ENCODE measurements around the gene KIF1A. TPM values are rescaled to one million over a fixed set of nuclear protein-coding genes. Genes with fewer than 3 reads are reported as not detected.

The KIF1A gene
- total and polyA plus RNA-seq, 2 of the 8 experiments (the other 6 are each of a cell fraction or from before 2014, with no cell fraction given), result 61.3 to 281 TPM

DNA sequence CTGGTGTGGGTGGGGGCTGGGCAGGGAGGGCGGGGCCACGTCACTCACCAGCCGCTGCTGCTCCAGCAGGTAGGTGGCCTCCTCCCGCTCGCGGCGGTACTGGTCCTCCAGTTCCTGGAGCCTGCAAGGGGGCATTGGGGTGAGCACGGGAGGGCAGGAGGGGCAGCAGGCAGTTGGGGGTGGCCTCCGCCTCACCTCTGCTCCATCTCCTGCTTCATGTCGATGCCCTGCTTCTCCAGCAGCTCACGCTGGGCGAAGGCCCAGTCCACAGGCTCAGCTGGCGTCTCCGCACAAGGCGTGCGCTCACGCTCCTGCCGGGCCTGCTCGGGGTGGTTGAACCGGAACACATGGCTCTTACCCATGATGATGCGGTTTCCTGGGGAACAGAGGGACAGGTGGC is 57.0 kb downstream of the KIF1A start:
- no peak overlapping the region for H3K14ac ChIP-seq (ENCODE audit: insufficient read length)
- peaks cover 3% of the 10 kb centered on the region; the same call in 1 of the 2 replicates for H3K79me1 ChIP-seq (ENCODE audit: low read depth, low read length)
- H3K4me2 ChIP-seq (ENCODE audit: insufficient read depth in 1 of 2, low read depth in 2 of 2, low read length in 2 of 2), result no peak overlapping the region
- no peak overlapping the region for H4K8ac ChIP-seq (ENCODE audit: extremely low read depth, insufficient read depth, low read length)
- peaks cover 7 to 18% of the 10 kb centered on the region in 2 experiments for H4K20me1 ChIP-seq (replicated peaks in 1 of 2; ENCODE audit: control insufficient read depth in 1 of 2, insufficient read depth in 2 of 2, low read length in 2 of 2)
- H2BK15ac ChIP-seq (ENCODE audit: low read length), result no peak overlapping the region
- H3K18ac ChIP-seq (ENCODE audit: extremely low read depth, low read length), result no peak overlapping the region
- H3K56ac ChIP-seq (replicated peaks; ENCODE audit: insufficient read length, low read depth, low read length), result no peak overlapping the region
- 97% methylated on average over 16 of the region's 21 CpGs; no CpG with 5 or more reads in 1 of the 2 experiments for WGBS, 2 experiments (ENCODE audit: extremely low coverage in 1 of 2, insufficient coverage in 1 of 2, insufficient read length in 1 of 2, insufficient replicate concordance in 2 of 2, low coverage in 1 of 2, low lambda C conversion rate in 2 of 2, missing lambda C conversion rate in 1 of 2)
- no peak overlapping the region for H2BK20ac ChIP-seq (ENCODE audit: low read length)
- no peak overlapping the region for H2AFZ ChIP-seq (ENCODE audit: low read length)
- no peaks in the 10 kb centered on the region; a peak in 1 of 7 replicates for H3K4me1 ChIP-seq (replicated peaks in 1 of 4; ENCODE audit: control insufficient read depth in 3 of 4, insufficient read depth in 4 of 4, low read length in 3 of 4)
- H4K91ac ChIP-seq (replicated peaks; ENCODE audit: insufficient read length, low read length), result no peak overlapping the region
- no peaks in the 10 kb centered on the region; the same call in 1 of the 2 replicates for H3K23me2 ChIP-seq (ENCODE audit: low read depth, low read length)
- no peak overlapping the region for H2BK5ac ChIP-seq (ENCODE audit: low read depth, low read length)
- CTCF ChIA-PET (ENCODE audit: partially characterized antibody), result no interaction called here
- H3K23ac ChIP-seq (ENCODE audit: insufficient read length), result no peak overlapping the region
- no peak overlapping the region for H3K27ac ChIP-seq (ENCODE audit: low read depth, low read length)
- H3K4me3 ChIP-seq (ENCODE audit: extremely low read depth in 1 of 4, insufficient read depth in 2 of 4, low read depth in 3 of 4, low read length in 4 of 4), result no peak overlapping the region
- POLR2A ChIA-PET (ENCODE audit: partially characterized antibody), result interaction anchor here (1.2 to 20.0 kb wide), 7 partner anchors 7 to 29 kb away, joined by 3 to 291 read pairs (median 21); no protein-coding TSS in a partner anchor
- H3K9ac ChIP-seq (replicated peaks in 1 of 4; ENCODE audit: extremely low read depth in 1 of 4, low read depth in 3 of 4, low read length in 3 of 4), result no peak overlapping the region
- DNase-seq (ENCODE audit: low read depth in 1 of 2, low spot score in 2 of 2) (no peak), FAIRE-seq (no peak)
- no peak overlapping the region for H2AK5ac ChIP-seq (ENCODE audit: low read depth, low read length)
- H3K27me3 ChIP-seq (replicated peaks in 1 of 4; ENCODE audit: control insufficient read depth in 3 of 4, extremely low read depth in 1 of 4, insufficient read depth in 3 of 4, low read length in 3 of 4), result no peaks in the 10 kb centered on the region
- H2BK12ac ChIP-seq (ENCODE audit: low read depth, low read length), result no peak overlapping the region
- no peaks in the 10 kb centered on the region for H3K79me2 ChIP-seq (ENCODE audit: control insufficient read depth in 1 of 2, insufficient read depth in 2 of 2, low read length in 2 of 2)
- no peak overlapping the region for H4K5ac ChIP-seq (ENCODE audit: insufficient read length, low read depth, low read length)
- H3K4ac ChIP-seq (replicated peaks; ENCODE audit: insufficient read length, low read depth, low read length), result no peak overlapping the region
- H3K9me3 ChIP-seq (ENCODE audit: insufficient read depth in 2 of 2, low read depth in 1 of 2, low read length in 1 of 2), result no peaks in the 10 kb centered on the region
- no peak overlapping the region for H2BK120ac ChIP-seq (replicated peaks; ENCODE audit: low read depth, low read length)
- H3K36me3 ChIP-seq (ENCODE audit: control insufficient read depth in 2 of 4, insufficient read depth in 4 of 4, low read length in 3 of 4), result peaks cover 44 to 91% (median 78%) of the 10 kb centered on the region in 4 experiments
- TF ChIP-seq SUZ12 (IDR thresholded peaks at IDR 0.05; ENCODE audit: low read length) (no peak), BACH1 (IDR thresholded peaks at IDR 0.05; ENCODE audit: low read length) (no peak), RAD21 (IDR thresholded peaks at IDR 0.05 in 1 of 2, conservative IDR thresholded peaks at IDR 0.05 in 1 of 2; ENCODE audit: low read depth in 2 of 2, low read length in 2 of 2) (no peak), MAFK (IDR thresholded peaks at IDR 0.05; ENCODE audit: low read depth, low read length) (no peak), TAF1 (IDR thresholded peaks at IDR 0.05; ENCODE audit: low read depth, low read length) (no peak), SP1 (IDR thresholded peaks at IDR 0.05; ENCODE audit: low read depth, low read length) (no peak), FOSL1 (IDR thresholded peaks at IDR 0.05; ENCODE audit: insufficient read depth, low read depth, low read length) (no peak), POLR2A (IDR thresholded peaks at IDR 0.05; ENCODE audit: control extremely low read depth in 1 of 2, low read depth in 2 of 2, low read length in 2 of 2) (no peak), GABPA (IDR thresholded peaks at IDR 0.05; ENCODE audit: borderline replicate concordance, insufficient read depth, low read length) (no peak), TEAD4 (IDR thresholded peaks at IDR 0.05; ENCODE audit: low read depth, low read length) (no peak), CTBP2 (IDR thresholded peaks at IDR 0.05; ENCODE audit: borderline replicate concordance, insufficient read depth, insufficient read length, low read length) (no peak), JUN (IDR thresholded peaks at IDR 0.05; ENCODE audit: low read depth, low read length) (no peak), PHF8 (conservative IDR thresholded peaks at IDR 0.05; ENCODE audit: low read depth, low read length) (no peak)
- TF ChIP-seq, protein P1, sequence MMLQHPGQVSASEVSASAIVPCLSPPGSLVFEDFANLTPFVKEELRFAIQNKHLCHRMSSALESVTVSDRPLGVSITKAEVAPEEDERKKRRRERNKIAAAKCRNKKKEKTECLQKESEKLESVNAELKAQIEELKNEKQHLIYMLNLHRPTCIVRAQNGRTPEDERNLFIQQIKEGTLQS (IDR thresholded peaks at IDR 0.05; ENCODE audit: insufficient read depth, low read depth, low read length), result no peak
